A549 treated with AZD9567 at 1 μM for 4 hours (cell line): ENCODE results near the gene VWC2. TPM values are rescaled to one million over a fixed set of nuclear protein-coding genes. Genes with fewer than 3 reads are reported as not detected.

Experiments
- total RNA-seq: library from RNA; stranded (reverse); fragments of 200-300 nt; extraction: Qiagen RNA extraction; gene quantifications from 5 replicates; pipeline ENCODE4 v1.2.3, GENCODE V29; 2022; ENCODE audit not compliant: insufficient read depth

The VWC2 gene
- not detected in 5 replicates for total RNA-seq

DNA sequence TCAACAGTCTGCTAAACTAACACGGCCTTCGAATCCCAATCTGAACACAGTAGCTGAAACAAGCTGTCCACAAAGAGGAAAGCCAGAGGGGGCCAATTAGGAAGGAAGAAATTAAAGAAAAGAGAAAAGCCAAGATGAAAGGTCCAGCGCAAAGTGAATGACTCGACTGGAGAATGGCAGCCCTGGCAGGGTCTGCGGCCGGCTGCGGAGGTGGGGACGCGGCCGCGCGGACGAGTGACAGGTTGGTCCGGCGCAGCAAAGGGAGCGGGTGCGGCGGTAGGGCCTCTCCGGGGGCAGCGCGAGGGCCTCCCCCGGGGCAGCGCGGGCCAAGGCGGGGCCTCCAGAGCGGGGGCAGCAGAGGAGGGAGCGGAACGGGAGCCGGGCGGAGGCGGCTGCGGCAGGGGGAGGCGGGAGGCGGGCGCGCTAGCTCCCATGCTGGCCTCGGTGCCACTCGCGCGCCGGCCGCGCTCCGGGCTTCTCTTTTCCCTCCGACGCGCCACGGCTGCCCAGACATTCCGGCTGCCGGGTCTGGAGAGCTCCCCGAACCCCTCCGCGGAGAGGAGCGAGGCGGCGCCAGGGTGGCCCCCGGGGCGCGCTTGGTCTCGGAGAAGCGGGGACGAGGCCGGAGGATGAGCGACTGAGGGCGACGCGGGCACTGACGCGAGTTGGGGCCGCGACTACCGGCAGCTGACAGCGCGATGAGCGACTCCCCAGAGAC lies at the start of gene VWC2:
Gene VWC2 (plus strand): TSS at position 421 of the 718 bp plus-strand sequence. CDS start 1,798 bp downstream, outside the sequence.

